Measurements from ENCODE around the gene TMEM115.

The TMEM115 gene

GRCh38 chr3:50375258-50375931 is 16.1 kb upstream of the TMEM115 start:
- no peak for DNase-seq

- DNase-seq, result no peak
These were observed 15.3 kb upstream of the TMEM115 start for GRCh38 chr3:50374363-50375257.

GRCh38 chr3:50373146-50374051 is 14.1 kb upstream of the TMEM115 start:
- no peak for DNase-seq

- DNase-seq, result no peak
These were observed 13.0 kb upstream of the TMEM115 start for GRCh38 chr3:50372349-50372748.

DNA sequence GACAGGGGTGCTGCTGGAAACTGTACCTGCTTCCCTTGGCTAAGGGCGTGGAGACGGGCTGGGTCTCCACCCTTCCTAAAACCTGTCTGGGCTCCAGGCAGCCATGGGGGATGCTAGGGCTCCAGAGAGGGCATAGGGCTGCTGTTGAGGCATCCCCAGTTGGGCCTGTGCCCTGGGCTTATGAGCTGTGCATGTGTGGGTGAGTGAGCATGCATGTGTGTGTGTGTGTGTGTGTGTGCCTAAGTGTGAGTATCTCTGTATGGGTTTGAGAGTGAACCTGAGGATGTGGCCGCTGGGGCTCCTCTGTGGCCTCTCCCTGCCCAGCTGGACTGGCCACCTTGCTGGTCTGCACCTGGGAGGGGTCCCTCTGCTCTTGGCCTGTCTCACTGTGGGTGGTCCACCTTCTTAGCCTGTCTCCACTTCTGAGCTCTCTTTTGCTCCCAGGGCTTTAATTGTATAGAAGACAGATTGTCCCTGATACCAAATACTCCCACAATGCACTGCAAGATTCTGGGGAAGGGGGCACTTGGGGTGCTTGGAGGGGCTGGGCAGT is 11.9 kb upstream of the TMEM115 start:
- peak in 2 of 3 donors; percentile 18 to 30 for DNase-seq

DNA sequence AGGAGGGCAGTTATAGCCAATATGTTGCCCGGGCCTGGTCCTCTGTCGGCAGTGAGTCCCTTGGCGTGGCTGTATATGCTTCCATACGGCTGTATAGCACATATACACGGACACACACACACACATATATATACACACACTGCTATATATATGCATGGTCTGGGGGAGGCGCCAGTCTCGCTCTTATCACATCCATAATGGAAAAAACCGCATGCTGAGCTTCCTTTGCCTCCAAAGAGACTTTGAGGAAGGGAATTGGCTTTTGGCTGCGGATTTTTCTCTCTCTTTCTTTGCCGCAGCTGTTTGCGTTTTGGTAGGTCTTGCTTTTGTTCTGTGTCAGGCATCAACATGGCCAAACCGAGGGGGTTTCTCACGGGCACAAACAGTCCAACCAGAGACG is 11.3 kb upstream of the TMEM115 start:
- DNase-seq, result peak in 2 of 3 donors; percentile 24 to 31

GRCh38 chr3:50369012-50369670 is 9.8 kb upstream of the TMEM115 start:
- DNase-seq, result no peak

- DNase-seq, result no peak
These were observed 6.5 kb upstream of the TMEM115 start for GRCh38 chr3:50365842-50366220.

DNA sequence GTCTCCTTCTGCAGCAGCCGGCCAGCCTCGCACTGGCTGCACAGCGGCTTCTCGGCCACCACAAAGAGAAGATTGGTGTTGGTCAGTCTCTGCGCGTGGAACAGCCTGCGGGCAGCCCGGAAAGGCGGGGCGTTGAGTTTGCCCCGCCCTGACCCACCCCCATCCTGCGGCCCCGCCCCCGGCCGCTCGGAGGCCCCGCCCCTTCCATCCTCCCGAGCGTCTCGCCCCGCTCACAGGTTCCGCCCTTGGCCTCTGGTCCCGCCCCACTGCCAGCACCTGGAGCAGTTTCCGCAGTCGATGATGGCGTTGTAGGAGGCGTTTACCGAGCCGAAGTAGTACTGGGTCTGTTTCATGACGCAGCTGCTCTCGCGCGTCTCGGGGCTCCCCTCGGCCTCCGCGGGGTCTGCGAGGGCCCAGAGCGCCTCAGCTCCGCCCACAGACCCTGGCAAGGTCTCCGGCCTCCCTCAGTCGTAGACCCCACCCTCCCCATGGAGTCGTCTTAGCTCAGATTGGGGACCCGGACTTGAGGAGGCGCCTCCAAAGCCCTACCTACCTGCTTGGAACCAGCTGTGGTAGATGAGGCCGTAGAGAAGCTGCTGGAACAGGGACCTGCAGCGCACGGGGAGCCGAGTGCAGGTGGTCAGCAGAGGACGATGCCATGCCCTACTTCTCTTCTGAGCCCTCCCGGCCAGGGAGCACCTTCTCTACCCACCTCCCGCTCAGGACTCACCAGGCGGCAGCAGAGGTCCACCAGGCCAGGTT is 5.9 kb upstream of the TMEM115 start:
- peak; percentile 75 to 93 (median 86) for DNase-seq

DNA sequence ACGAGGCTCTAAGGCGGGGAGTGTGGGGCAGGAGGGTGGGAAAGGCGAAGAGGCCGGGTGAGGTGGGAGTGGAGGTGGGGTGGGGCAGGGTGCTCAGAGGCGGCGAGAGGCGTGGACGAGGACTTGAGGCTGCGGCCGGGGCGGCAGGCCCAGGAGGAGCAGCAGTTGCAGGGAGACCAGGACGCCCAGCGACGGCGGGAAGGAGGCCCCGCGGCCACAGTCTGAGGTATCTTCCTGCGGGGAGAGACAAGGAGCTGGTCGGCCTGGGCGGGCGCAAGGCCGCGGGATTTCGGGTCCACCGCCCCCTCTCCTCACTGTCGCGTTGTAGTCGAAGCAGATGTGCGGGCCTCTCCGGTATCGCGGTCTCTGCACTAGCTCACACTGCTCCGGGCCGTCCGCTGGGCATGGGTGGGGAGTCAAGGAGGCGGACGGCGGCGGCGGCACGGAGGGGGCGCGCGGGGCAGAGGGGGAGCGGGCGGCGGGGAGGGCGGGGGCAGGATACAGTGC is 5.3 kb upstream of the TMEM115 start:
- no peak for DNase-seq

DNA sequence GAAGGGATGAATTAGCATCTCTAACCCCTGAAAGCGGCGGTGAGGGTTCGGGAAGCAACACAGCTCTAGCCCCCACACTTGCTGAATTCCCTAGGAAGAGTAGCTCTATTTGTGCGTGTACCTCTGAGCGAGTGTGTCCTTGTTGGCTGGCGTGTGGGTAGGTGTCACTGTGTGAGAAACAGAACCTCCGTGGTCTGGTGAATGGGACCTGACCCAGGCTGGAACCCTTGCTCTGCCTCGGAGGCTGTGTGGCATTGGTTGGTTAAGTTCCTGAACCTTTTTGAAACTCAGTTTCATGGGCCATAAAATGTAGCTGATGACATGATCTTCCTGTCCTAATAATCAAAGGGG is 414 bp upstream of the TMEM115 start:
- DNase-seq, result no peak

- no peak for DNase-seq
These were observed 888 bp downstream of the TMEM115 start for GRCh38 chr3:50358355-50358910.

- DNase-seq, result peak; percentile 46 to 57 (median 54)
These were observed 1.8 kb downstream of the TMEM115 start for GRCh38 chr3:50357481-50357880.

DNA sequence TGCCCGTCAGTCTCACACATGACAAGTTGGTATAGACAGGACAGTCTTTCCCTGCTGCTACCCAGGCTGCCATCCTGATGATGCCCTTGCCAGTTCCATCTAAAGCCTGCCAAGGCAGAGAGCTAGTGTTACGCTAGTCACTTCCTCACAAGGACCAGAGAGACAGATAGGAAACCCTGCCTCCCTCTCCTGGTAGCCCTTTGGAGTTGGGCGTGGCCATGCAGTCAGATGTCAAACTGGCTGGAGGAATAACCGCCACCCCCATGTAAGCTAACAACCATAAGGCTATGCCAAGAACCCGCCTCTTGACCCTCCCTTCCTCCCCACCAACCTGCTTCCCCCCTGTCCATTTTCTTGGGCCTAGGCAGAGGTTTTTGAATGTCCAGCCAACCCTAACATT is 2.8 kb downstream of the TMEM115 start:
- DNase-seq, result peak; percentile 51 to 63 (median 59)

DNA sequence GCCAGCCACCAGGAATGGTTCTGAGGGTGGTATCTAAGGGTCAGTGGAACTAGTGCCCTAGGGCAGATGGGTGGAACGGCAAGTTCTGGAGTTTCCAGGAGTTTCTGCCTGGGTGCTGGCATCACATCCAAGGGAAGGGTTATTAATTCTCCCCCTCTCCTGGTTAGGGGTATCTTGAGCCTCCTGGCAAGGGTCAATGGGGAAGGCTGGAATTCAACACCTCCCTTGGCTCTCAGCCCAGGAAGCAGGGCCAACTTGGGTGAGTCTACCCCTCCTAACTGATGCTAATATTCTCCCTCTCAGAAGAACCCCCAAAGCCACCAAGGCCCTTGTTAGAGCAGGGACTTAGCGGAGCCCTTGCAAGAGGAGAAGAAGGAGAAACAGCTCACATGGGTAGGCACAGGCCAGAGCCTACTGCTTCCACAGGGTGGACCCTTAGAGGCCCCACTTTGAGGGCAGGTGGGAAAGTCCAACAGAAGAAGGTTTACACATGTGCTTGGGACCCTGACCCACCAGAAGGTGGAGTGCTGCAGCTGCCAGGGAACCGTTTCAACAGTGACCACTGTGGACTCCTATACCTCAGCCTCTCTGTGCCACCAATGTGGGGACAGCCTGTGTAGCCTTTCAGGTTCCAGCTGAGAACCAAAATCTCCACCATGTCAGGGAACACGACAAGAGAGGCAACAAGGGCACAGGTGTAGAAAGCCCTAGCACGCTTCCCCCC is 3.3 kb downstream of the TMEM115 start:
- no peak for DNase-seq

DNA sequence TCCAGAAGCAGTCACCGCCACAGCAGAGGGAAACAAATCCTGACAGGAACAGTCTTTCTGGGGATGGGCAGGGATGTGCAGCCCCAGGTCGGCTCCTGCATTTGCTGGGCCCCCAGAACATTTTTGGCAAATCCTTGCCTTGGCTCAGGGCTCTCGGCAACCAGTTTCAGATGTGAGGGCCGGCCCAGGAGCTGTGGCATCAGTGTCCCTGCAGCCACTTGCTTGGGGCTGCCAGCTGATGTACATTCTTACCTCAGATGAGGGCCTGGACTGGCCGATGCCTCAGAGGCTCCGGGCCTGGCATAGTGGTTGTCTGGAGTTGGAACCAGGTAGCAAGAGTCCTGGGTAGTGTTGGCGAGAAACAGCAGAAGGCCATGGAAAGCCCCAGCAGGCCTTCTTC is 4.5 kb downstream of the TMEM115 start:
- DNase-seq, result no peak

DNA sequence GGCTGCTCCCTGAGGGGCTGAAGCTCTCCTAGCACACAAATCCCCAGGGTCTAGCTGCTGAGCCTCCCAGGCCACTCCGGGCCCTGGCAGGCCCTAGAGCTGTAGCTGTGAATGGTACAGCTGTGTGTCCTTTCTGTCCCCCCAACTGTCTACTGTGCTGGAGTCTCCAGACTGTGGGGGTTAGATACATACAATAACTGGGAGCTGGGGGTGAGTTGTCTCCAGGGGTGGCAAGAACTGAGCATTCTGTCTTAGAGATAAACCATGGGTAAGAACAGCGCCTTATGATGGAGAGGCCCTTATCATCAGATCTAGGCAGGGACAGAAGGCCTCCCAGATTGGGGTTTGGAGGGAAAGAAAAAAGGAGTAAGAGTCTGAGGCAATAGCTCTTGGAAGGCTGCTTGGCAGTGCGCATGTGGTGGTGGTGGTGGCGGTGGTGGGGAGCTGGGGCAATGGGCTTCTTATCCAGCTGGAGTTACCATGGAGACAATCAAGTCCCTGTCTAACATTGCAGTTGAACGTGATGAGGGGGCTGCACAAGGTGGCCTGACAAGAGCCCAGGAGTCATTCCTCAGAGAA is 5.0 kb downstream of the TMEM115 start:
- no peak for DNase-seq

DNA sequence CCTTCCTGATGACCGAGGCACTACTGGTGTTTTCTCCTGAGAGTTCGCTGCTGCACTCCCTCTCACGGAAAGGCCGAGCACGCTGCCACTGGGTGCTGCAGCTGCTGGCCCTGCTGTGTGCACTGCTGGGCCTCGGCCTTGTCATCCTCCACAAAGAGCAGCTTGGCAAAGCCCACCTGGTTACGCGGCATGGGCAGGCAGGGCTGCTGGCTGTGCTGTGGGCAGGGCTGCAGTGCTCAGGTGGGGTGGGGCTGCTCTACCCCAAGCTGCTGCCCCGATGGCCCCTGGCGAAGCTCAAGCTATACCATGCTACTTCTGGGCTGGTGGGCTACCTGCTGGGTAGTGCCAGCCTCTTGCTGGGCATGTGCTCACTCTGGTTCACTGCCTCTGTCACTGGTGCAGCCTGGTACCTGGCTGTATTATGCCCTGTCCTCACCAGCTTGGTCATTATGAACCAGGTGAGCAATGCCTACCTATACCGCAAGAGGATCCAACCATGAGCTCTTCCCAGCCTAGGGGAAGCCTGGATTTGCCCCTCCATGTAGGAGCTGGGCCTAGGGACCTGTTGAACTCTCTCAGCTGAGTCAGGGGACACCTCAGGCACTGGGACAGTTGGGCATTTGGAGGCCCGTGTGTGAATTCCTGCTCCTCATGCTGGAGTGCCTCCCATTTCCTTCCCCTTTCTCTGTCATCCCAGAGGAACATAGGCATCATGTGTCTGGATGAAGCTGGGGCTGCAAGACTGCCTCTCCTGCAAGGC is 5.9 kb downstream of the TMEM115 start:
- no peak for DNase-seq

GRCh38 chr3:50352781-50353180 is 6.5 kb downstream of the TMEM115 start:
- peak; percentile 88 to 94 (median 90) for DNase-seq

Data from suppressor macrophage treated with lipopolysaccharide for 1 hour (primary cell).